Urinary bladder (tissue), 4 donors: ENCODE results near the gene SLC6A6. TPM values are rescaled to one million over a fixed set of nuclear protein-coding genes. Genes with fewer than 3 reads are reported as not detected.

Source experiments
- DNase-seq: peaks from one replicate; pipeline ENCODE4 v3.0.0-alpha.2; 2015; ENCODE audit errors: extremely low spot score
- H3K27ac ChIP-seq: one replicate; pipeline ENCODE4 v1.5.1; 2013; ENCODE audit warnings: low read depth, mild to moderate bottlenecking, moderate library complexity
- H3K36me3 ChIP-seq: one replicate; pipeline ENCODE4 v1.6.1; 2013; ENCODE audit warnings: mild to moderate bottlenecking, moderate library complexity; ENCODE audit not compliant: insufficient read depth
- H3K4me1 ChIP-seq: one replicate; pipeline ENCODE4 v1.6.1; 2013; ENCODE audit warnings: mild to moderate bottlenecking, moderate library complexity; ENCODE audit not compliant: insufficient read depth
- H3K4me3 ChIP-seq: one replicate; pipeline ENCODE4 v1.5.1; 2013; ENCODE audit warnings: low read depth, low read length
- WGBS: extraction: QIAGEN DNeasy Blood & Tissue Kit; methylation state at CpG from one replicate; pipeline ENCODE4 v1.1.7; 2013; 5-methylcytosine and 5-hydroxymethylcytosine counted together
- polyA plus RNA-seq: library from polyadenylated mRNA; stranded (reverse); fragments of 200-250 nt; gene quantifications from one replicate; pipeline ENCODE4 v1.2.3, GENCODE V29; 2013
- total RNA-seq: library from RNA; depleted of rRNA; stranded (reverse); fragments of >200 nt; gene quantifications from one replicate; pipeline ENCODE4 v1.2.3, GENCODE V29; 2014
- donor health status: healthy with polysubstance abuse.
- donor health status: healthy.

SLC6A6 gene
- total and polyA plus RNA-seq, 2 donors = 8.0 to 9.2 TPM

DNA sequence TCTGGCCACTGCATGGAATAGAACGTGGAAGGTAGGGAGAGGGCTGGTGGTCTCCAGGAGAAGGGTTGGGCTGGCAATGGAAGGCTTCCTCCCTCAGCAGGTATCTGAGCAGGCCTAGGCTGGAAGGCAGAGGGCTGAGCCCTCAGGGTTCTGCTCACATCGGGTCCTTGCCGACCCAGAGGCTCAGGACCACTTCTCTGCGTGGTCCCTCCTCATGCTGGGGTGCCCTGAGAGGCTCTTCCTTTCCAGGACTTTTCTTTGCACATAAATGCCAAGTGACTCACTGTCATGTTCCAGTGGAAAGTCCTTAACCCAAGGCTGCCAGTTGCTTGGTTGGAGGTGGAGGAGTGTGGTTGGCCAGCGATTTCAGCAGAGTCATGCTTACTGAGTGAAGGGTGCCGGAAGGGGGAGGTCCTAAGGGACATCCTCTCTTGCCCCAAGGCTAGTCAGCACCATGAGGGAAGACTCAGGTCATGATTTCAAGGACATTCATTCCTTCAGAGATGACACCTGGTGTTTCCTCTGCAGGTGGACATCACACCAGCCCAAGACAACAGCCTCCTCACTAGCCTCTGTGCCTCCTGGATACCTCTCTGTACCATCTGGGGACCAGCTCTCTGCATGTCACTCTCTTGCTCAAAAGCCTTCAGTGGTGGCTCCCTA, 8.2 kb downstream of the SLC6A6 start:
- DNase-seq = no peak
- Histone ChIP-seq H3K4me1 (no peaks in the 10 kb centered on the region), H3K27ac (no peak overlapping the region), H3K36me3 (no peaks in the 10 kb centered on the region), H3K4me3 (no peak overlapping the region)
- 85% methylated on average over 6 of the region's 6 CpGs for WGBS

DNA sequence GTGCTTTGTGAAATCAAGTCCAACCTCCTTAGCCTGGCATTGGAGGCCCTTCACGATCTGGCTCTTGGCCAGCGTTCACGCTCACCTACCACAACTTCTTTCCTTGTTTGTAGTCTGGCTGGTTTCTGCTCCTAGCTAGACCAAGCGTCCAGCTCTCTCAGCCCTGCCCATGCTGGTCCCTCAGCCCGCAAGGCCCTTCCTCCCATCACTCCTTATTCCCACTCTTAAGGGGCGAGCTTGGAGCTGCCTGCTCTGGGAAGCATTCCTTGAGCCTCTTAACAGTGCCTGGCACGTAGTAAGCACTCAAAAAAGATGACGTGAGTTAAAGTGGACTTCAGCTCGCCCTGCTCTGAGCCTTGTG, 8.7 kb downstream of the SLC6A6 start:
- Histone ChIP-seq H3K36me3 (no peaks in the 10 kb centered on the region), H3K4me3 (no peak overlapping the region), H3K27ac (no peak overlapping the region), H3K4me1 (no peaks in the 10 kb centered on the region)
- no peak for DNase-seq
- 90% methylated on average over 9 of the region's 9 CpGs for WGBS

DNA sequence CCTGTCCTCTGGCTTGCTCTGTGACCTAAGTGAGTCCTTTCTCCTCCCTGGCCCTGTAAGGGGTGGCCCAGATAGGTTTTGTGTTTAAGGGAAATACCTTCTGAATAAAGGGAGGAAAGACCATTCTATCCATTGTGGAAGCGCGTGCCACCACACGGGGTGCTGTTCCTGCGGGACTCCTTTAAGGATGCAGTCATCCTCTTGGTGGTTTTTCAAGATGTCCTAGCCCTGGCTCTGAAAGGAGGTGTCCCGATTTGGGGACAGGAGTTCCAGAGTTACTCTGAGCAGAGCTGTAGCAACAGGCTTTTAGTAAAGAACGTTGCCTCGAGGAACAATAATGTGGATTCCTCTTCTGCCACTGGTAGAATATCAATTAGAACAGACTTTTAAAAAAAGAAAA, 9.6 kb downstream of the SLC6A6 start:
- H3K4me3 ChIP-seq = no peak overlapping the region
- DNase-seq = no peak
- no peak overlapping the region for H3K27ac ChIP-seq
- no peaks in the 10 kb centered on the region for H3K36me3 ChIP-seq
- WGBS = 94% methylated on average over 7 of the region's 7 CpGs
- H3K4me1 ChIP-seq = no peaks in the 10 kb centered on the region

DNA sequence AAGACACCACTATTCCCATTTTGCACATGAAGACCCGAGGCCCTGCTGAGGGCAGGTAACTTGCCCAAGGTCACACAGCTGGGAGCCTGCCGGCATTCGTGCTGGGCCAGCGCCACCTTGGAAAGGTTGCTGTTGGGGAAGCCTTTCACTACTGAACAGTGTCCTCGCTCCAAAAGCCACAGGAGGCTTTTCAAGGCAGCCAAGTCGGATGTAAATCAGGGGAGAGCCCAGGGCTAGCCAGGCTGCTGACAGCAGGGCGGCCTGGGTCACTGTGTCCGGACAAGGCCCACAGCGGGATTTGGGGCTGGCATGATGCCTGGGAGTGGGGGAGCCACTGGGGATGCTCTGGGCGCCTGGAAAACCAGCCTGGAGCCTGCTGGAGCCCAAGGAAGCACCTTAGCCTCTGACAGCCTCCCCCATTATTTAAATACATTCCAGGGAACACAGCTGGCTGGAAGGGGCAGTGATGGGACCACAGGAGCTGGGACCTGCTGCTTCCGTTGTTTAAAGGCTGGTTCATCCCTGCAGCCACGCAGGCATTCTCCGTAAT, 10.5 kb downstream of the SLC6A6 start:
- WGBS = 51% methylated on average over 13 of the region's 13 CpGs
- H3K4me1 ChIP-seq = no peaks in the 10 kb centered on the region
- no peak for DNase-seq
- no peak overlapping the region for H3K27ac ChIP-seq
- no peaks in the 10 kb centered on the region for H3K36me3 ChIP-seq
- no peak overlapping the region for H3K4me3 ChIP-seq

DNA sequence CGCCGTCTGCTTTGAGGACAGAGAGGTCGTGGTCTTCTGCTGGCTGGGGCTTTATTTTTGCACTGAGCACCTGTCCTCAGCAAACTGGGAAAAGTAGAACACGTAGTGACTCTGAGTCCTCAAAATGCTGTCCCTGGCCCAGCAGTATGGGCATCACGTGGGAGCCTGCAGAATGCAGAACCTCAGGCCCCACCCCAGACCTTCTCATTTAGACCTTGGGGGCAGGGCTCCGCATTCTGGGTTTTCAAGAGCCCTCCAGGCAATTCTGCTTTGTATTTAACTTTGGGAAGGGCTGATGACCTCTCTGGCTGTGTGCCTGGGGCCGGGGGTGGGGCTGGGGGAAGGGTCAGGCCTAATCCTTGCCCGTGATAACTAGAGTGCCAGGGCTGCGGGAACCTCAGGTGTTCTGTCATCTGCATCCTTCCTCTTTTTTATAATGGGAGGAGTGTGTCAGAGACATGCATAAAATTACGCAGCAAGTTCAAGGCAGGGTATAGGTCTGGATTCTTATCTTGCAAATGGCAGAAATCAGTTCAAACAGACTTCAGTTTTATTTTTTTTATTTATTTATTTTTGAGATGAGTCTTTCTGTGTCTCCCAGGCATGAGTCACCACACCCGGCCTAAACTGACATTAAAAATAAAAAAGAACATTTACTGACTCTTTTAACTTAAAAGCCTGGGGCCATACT, 11.1 kb downstream of the SLC6A6 start:
- no peaks in the 10 kb centered on the region for H3K4me1 ChIP-seq
- WGBS = 62% methylated on average over 11 of the region's 11 CpGs

DNA sequence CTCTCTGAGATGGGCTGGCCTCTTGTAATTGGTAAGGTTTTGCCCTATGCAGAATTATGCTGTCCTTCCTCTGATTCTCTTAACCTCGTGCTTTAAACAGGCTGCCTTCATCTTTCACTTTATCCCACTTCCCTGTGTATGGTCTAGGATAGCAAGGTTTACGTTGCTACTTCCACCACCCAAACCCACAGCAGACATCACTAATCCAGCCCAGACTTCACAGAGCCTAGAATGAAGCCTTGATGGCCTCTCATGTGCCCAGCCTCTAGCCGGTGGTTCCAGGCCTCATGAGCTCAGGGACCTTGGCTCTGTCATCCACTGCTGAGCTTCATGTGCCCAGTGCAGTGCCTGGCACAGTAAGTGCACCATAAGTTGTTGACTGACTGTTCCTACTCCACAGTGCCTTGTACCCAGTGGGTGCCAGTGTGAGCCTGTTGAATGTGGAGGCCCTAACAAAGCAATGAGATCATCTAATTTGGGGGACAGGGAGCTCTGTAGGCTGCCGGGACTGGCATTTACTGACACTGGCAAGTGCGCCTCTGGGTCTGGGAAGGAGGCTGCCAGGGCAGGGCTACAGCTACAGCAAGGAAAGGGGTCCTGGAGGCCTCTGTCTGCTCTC, 12.5 kb downstream of the SLC6A6 start:
- Histone ChIP-seq H3K4me3 (no peak overlapping the region), H3K27ac (no peak overlapping the region), H3K36me3 (no peaks in the 10 kb centered on the region), H3K4me1 (no peaks in the 10 kb centered on the region)
- WGBS = 97% methylated on average over 5 of the region's 5 CpGs
- DNase-seq = no peak

More for the DNA sequence above, 11.1 kb downstream of the SLC6A6 start:
- Histone ChIP-seq H3K36me3 (no peaks in the 10 kb centered on the region), H3K4me3 (no peak overlapping the region), H3K27ac (no peak overlapping the region)
- no peak for DNase-seq

DNA sequence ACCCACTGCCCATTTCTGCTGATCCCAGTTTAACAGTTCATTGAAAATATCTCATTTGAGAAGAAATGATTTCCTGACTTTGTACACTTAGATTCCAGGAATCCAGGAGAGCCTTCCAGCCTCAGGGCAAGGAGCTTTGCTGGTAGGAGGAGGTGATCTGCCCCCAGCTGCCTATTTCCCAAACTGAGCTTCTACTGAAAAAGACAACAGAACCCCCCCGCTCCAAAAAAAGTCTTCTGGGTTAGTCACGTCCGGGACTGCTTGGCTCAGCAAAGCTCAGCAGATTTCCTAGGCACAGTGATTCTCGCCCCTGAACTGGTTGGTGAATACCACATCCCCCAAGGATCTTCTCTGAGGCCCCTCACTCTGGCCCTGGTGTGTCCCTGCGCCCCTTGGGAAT, 13.1 kb downstream of the SLC6A6 start:
- no peak overlapping the region for H3K27ac ChIP-seq
- H3K4me1 ChIP-seq = no peaks in the 10 kb centered on the region
- WGBS = 88% methylated on average over 5 of the region's 5 CpGs
- H3K4me3 ChIP-seq = no peak overlapping the region
- H3K36me3 ChIP-seq = no peaks in the 10 kb centered on the region
- no peak for DNase-seq

DNA sequence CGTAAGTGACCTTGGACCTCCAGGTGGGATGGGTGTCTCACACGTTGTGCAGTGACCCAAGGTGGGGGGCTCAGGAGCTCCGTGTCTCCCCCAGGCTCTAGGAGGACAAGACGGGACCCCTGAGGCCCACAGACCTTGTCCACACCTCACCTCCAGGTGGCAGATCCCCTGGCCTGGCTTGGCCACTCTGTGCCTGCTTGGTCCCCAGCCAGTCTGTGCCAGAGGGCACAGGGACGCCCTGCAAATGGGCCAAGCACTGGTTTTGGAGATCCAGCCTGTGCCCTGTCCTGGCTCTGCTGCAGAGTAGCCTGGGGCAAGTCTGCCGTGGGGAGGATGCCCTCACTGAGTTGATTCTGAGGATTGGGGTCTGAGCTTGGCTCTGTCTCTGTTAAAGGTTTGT, 14.0 kb downstream of the SLC6A6 start:
- no peak for DNase-seq
- H3K36me3 ChIP-seq = no peaks in the 10 kb centered on the region
- no peaks in the 10 kb centered on the region for H3K4me1 ChIP-seq
- no peak overlapping the region for H3K4me3 ChIP-seq
- no peak overlapping the region for H3K27ac ChIP-seq
- WGBS = 89% methylated on average over 6 of the region's 6 CpGs

DNA sequence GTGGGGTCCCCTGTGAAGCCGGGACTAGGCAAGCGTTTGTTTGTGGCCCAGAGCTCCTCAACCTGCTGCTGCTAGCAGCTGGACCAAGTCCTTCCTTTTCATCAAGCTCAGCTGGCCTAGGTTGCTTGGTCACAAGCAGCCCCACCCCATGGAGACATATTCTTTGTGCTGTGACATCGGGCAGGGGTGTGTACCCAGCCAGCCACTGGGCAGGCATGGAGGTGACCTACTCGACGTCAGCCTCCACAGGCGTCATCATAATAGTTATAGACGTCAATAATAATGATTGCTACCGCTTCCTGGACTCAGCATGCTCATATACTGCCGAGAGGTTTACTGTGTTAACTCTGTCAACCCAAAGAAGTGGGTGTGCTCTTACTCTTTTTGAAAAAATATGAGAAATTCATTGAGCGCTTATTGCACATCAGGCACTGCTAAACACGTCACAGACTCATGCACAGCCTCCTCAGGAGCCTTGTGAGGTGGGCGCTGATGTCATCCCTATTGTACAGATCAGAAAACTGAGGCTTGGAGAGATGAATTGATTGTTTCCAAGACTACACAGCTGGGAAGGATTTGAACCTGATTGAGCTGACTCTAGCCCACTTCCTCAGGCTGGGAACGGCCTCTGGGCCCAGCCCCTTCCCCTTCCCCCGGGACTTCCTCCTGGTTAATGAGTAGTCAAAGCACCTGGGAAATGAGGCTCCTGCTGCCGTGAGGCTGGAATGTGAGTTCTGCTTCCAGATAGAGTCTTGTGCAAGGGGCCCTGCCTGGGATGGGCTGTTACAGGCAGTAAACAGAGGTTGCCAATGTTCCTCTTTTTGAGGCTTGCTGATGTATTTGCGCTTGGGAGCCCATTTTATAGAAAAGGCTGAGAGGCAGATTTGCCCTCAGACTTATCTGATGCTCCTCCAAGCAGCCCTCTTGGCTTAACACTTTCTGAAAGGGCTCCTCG, 16.2 kb downstream of the SLC6A6 start:
- H3K4me3 ChIP-seq = no peak overlapping the region
- H3K4me1 ChIP-seq = no peaks in the 10 kb centered on the region
- no peak for DNase-seq
- 88% methylated on average over 17 of the region's 17 CpGs for WGBS
- H3K27ac ChIP-seq = no peak overlapping the region
- H3K36me3 ChIP-seq = no peaks in the 10 kb centered on the region

DNA sequence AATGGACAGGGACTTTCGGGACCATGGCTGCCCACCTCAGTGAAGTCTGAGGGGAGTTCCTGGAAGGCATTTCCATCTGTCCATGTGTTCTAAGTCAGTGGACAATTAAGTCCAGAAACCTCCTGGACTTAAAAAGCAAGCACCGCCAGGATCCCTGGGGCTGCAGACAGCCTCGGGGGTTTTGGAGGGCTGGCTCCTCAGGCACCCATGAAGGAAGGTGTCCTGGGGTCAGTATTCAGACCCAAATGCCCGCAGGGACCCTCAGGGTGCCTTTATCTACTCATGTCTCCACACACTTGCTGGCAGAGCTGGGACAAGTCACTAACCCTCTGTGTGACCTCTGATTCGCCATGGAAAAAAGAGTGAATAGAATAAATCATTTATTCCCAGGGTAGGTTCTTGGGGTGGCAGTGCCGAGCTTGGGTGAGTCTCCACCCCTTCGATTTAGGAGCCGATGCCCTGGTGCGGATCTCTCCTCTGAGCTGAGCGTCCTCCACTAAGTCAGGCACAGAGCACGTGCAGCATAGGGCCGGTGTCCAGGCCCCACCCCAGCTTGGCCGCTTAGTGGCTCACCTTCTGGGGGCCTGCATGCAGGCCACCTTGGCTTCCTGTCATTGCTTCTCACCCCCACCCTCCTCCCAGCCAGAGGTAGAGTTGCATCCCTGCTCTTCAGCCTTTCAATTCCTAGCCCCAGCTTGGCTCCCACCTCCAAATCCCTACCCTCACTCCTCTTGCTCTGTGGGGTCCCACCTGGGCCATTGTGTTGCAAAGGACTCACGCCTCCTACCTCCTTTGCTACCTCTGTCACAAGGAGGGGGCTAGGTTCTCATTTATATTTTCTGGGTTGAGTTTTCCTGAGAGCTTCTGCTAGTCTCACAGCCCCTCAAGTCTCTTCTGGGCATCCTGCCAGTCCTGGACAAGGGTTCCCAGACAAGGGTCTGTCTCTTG, 19.9 kb downstream of the SLC6A6 start:
- no peak for DNase-seq
- no peak overlapping the region for H3K27ac ChIP-seq
- no peak overlapping the region for H3K4me3 ChIP-seq
- H3K4me1 ChIP-seq = no peaks in the 10 kb centered on the region
- no peaks in the 10 kb centered on the region for H3K36me3 ChIP-seq
- 96% methylated on average over 14 of the region's 14 CpGs for WGBS

DNA sequence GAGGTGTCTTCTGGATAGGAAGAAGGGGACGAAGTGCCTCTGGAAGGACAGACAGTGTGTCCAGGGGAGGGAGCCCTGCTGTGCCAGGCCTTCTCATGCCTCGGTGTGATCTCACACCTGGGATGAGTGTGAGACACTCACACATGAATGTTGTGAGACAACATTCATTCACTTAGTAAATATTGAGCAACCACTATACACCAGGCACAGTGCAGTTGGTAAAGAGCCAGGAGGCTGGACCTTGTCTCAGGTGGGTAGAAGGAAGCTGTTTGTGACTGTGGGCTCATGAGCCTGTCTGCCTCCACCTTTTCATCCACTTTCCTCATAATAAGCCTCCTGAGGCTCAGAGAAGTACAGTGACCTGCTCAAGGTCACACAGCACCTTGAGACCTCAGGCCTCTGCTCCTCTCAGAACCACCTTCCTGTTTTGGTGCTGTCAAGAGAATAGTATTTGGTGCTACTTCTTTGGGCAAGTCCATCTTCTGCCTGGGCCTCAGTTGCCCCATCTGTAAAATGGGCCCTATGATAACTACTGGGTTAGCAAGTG, 20.9 kb downstream of the SLC6A6 start:
- no peaks in the 10 kb centered on the region for H3K4me1 ChIP-seq
- 78% methylated on average over 2 of the region's 2 CpGs for WGBS
- H3K36me3 ChIP-seq = no peaks in the 10 kb centered on the region
- no peak overlapping the region for H3K27ac ChIP-seq
- no peak for DNase-seq
- no peak overlapping the region for H3K4me3 ChIP-seq

DNA sequence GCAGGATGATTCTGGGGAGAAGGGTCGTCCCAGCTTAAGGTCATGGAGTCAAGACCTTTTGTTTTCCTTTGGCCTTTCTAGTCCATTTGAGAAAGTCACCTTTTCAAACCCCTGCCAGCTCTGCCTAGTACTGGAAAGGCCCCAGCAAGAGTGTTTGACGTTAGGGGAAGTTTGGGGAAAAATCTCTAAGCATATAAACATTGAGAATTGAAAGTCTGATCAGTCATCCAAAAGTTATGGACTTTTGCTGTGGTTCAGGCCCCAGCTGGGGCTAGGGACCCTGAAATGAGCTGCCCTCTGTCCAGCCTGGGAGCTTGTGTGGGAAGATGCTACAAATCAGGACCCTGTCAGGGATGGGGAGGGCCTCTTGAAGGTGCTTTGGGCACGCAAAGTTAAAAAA, 21.6 kb downstream of the SLC6A6 start:
- Histone ChIP-seq H3K4me1 (no peaks in the 10 kb centered on the region), H3K36me3 (no peaks in the 10 kb centered on the region), H3K4me3 (no peak overlapping the region), H3K27ac (no peak overlapping the region)
- no peak for DNase-seq
- WGBS = 86% methylated on average over 3 of the region's 3 CpGs
